Lung (tissue), 12 donors: ENCODE data around the gene C2CD4D. TPM values are rescaled to one million over a fixed set of nuclear protein-coding genes. Genes with fewer than 3 reads are reported as not detected.
"Not testable (repeated sequence)": the region's sequence is repeated elsewhere in the genome, so short reads cannot be mapped to it uniquely, and the experiment has no call there.

Experiments used
- ATAC-seq: fragments of 200-7000 bp; cut with Tn5 transposase; one replicate; pipeline ENCODE4 v1.9.1; 2020; ENCODE audit warnings: moderate number of reproducible peaks; ENCODE audit not compliant: insufficient read depth, low FRiP score
- DNase-seq, 3 donors: peaks; one replicate each; pipeline ENCODE4 v3.0.0-alpha.2; 2013 to 2017
- H3K27ac ChIP-seq, 2 donors: one replicate each; pipeline ENCODE4 v1.5.1; 2013; ENCODE audit warnings: mild to moderate bottlenecking in 2 of 2, moderate library complexity in 2 of 2, control low read depth in 1 of 2, inconsistent platforms in 1 of 2, low read depth in 1 of 2, low read length in 1 of 2
- H3K27me3 ChIP-seq, 3 donors: one replicate each; pipeline ENCODE4 v1.5.1; 2013; ENCODE audit warnings: low read length in 2 of 3; ENCODE audit not compliant: control insufficient read depth in 3 of 3, insufficient read depth in 3 of 3
- H3K36me3 ChIP-seq, 4 donors: one replicate each; pipeline ENCODE4 v1.5.1; 2013; ENCODE audit warnings: low read length in 4 of 4, mild to moderate bottlenecking in 1 of 4, moderate library complexity in 1 of 4; ENCODE audit not compliant: control insufficient read depth in 4 of 4, insufficient read depth in 4 of 4
- H3K4me1 ChIP-seq, 5 donors: one replicate each; pipeline ENCODE4 v1.5.1; 2013; ENCODE audit warnings: low read length in 5 of 5, mild to moderate bottlenecking in 2 of 5, moderate library complexity in 1 of 5; ENCODE audit not compliant: control insufficient read depth in 5 of 5, insufficient read depth in 5 of 5
- H3K4me3 ChIP-seq: one replicate; pipeline ENCODE4 v1.5.1; 2013; ENCODE audit warnings: mild to moderate bottlenecking, control low read depth, moderate library complexity
- H3K9ac ChIP-seq, 2 donors: one replicate each; pipeline ENCODE4 v1.5.1; 2013; ENCODE audit warnings: low read length in 2 of 2, control low read depth in 1 of 2; ENCODE audit not compliant: insufficient read depth in 1 of 2
- H3K9me3 ChIP-seq, 4 donors: one replicate each; pipeline ENCODE4 v1.5.1; 2013; ENCODE audit warnings: low read length in 3 of 4, mild to moderate bottlenecking in 1 of 4, moderate library complexity in 1 of 4; ENCODE audit not compliant: control insufficient read depth in 4 of 4, insufficient read depth in 3 of 4
- CTCF ChIP-seq: IDR thresholded peaks from 2 replicates; pipeline ENCODE4 v1.5.1; 2012; ENCODE audit warnings: mild to moderate bottlenecking; ENCODE audit errors: control extremely low read depth, extremely low read depth
- WGBS, 2 donors: extraction: QIAGEN DNeasy Blood & Tissue Kit; methylation state at CpG; one replicate each; pipeline ENCODE4 v1.1.7; 2013; 5-methylcytosine and 5-hydroxymethylcytosine counted together
- polyA plus RNA-seq, 2 donors: library from polyadenylated mRNA; stranded (reverse); fragments of 200-250 nt; gene quantifications; one replicate each; pipeline ENCODE4 v1.2.1, GENCODE V29; 2013
- total RNA-seq, 2 donors: library from RNA; depleted of rRNA in 1 of 2; stranded (reverse); fragments of >200 nt in 1 of 2; gene quantifications; one replicate each; pipeline ENCODE4 v1.2.1, GENCODE V29; 2014 to 2021
- donor health status: control.
- donor health status: control.
- donor health status: Bipolar disorder and iron deficiency.
- donor health status: healthy.
- donor health status: DM: yes; HTN: yes; CAD: no.

C2CD4D gene
- total and polyA plus RNA-seq, 4 donors, result 0.10 to 0.40 (median 0.19) TPM; not detected in 1

DNA sequence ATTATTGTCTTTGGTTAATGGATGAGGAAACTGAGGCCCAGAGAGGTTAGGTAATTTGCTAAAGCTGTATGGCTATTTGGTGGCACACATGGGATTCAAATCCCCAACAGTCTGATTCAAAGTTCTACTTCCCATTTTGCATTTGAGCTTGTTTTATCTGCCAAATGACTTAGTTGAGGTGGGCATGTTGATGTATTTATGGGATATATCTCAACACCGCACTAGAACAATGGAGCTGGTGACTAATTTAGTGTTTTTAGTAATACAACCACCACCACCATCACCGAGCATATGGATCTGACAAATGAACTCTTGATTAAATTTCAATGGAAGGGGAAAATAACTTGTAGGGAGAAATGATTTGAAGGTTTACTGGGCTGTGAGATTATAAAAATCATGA, 42.8 kb upstream of the C2CD4D start:
- ATAC-seq (no peak), DNase-seq (no peak)
- Histone ChIP-seq H3K27me3 (no peaks in the 10 kb centered on the region), H3K36me3 (peaks cover 1 to 5% (median 3%) of the 10 kb centered on the region in 4 donors), H3K4me1 (no peaks in the 10 kb centered on the region), H3K9ac (no peak overlapping the region), H3K27ac (no peak overlapping the region), H3K4me3 (no peak overlapping the region), H3K9me3 (no peaks in the 10 kb centered on the region)
- WGBS, 2 donors, result 94% methylated on average over 2 of the region's 2 CpGs
- TF ChIP-seq CTCF, result no peak

DNA sequence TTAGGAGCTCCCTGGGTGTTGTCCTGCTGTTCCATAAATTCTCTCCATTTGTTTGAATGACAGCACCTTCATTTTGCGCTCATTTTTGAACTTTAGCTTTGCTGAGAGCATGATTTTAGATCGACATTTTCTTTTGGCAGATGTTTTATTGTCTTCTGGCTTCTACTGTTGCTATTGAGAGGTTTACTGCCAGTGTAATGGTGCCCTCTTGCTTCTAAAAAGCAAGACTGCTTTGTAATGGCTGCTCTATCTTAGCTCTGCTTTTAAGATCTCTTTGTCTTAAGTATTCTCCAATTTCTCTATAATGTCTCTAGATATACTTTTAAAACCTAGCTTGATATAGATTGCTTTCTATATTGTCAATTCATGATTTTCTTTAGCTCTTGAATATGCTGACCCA, 41.9 kb upstream of the C2CD4D start:
- 48% methylated on average over 2 of the region's 2 CpGs for whole genome bisulfite sequencing, 2 donors
- Histone ChIP-seq H3K27ac (no peak overlapping the region), H3K4me1 (no peaks in the 10 kb centered on the region), H3K36me3 (peaks cover 0 to 6% (median 2%) of the 10 kb centered on the region in 4 donors), H3K27me3 (no peaks in the 10 kb centered on the region), H3K9ac (no peak overlapping the region), H3K9me3 (no peaks in the 10 kb centered on the region), H3K4me3 (no peak overlapping the region)
- ATAC-seq (no peak), DNase-seq (peak in 2 of 3 donors; percentile 50 to 63)
- TF ChIP-seq CTCF, result no peak

DNA sequence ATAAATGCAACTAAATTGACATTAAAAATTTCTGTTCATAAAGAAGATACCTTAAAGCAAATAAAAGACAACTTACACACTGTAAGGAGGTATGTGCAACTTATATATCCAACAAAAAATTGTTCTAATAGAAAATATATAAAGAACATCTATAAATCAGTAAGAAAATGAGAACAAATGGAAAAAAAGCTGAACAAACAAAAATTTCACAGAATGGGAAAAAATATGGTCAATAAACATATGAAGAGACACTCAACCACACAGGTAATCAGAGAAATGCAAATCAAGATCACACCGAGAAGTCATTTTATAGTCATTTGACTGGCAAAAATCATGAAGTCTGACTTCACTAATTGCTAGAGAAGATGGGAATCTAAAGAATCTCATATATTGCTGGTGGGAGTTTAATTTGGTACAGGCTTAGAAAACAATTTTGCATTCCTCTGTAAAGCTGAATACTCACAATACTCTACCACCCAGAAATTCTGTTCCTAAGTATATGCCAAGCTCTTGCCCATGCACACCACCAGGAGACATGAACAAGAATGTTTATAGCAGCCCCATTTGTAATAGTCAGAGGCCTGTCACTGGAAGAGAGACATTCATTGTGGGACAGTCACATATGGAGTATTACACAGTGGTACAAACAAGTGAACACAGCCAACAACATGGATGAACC, 35.9 kb upstream of the C2CD4D start:
- H3K4me1 ChIP-seq, result peaks cover 0 to 8% (median 0%) of the 10 kb centered on the region in 5 donors
- TF ChIP-seq CTCF, result no peak
- WGBS, 2 donors, result 98 to 100% methylated on average over 1 of the region's 1 CpG
- H3K9ac ChIP-seq, result no peak overlapping the region
- DNase-seq (no peak), ATAC-seq (no peak)
- peaks cover 0 to 8% (median 8%) of the 10 kb centered on the region in 4 donors for H3K36me3 ChIP-seq
- H3K27me3 ChIP-seq, result no peaks in the 10 kb centered on the region
- no peaks in the 10 kb centered on the region for H3K9me3 ChIP-seq
- no peak overlapping the region for H3K4me3 ChIP-seq
- H3K27ac ChIP-seq, result no peak overlapping the region

DNA sequence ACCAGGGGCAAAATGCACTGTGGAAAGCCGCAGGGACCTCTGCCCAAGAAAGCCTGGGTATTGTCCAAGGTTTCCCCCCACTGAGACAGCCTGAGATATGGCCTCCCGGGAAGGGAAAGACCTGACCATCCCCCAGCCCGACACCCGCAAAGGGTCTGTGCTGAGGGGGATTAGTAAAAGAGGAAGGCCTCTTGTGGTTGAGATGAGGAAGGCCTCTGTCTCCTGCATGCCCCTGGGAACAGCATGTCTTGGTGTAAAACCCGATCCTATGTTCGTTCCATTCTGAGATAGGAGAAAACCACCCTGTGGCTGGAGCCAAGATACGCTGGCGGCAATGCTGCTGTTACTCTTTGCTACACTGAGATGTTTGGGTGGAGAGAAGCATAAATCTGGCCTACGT, 33.2 kb upstream of the C2CD4D start:
- DNase-seq, H3K4me1 ChIP-seq, H3K9ac ChIP-seq, H3K4me3 ChIP-seq, ATAC-seq, H3K36me3 ChIP-seq, H3K27ac ChIP-seq, H3K27me3 ChIP-seq, H3K9me3 ChIP-seq: not testable (repeated sequence)
- 32 to 66% methylated on average over 9 of the region's 9 CpGs for WGBS, 2 donors
